H1 (cell line): ENCODE data around the gene TRIM44. TPM values are rescaled to one million over a fixed set of nuclear protein-coding genes. Genes with fewer than 3 reads are reported as not detected.

Experiments
- ATF2 ChIP-seq: IDR thresholded peaks from 2 replicates; pipeline ENCODE4 v1.6.1; 2012; ENCODE audit warnings: low read length, inconsistent platforms
- MAFK ChIP-seq: IDR thresholded peaks from 2 replicates; pipeline ENCODE4 v1.6.1; 2012; ENCODE audit warnings: low read depth, mild to moderate bottlenecking, improper control_type of control experiment, low read length
- TEAD4 ChIP-seq: IDR thresholded peaks from 2 replicates; pipeline ENCODE4 v1.6.1; 2012; ENCODE audit warnings: low read depth, low read length, inconsistent platforms, mixed read lengths
- polyA plus RNA-seq, 7 experiments: library from polyadenylated mRNA; depleted of rRNA in 3 of 7; stranded (reverse) in 5 of 7; unstranded in 2 of 7; fragments of >200 nt in 5 of 7; fragments of 200-250 nt in 2 of 7; gene quantifications; 1 replicate in 5 of 7; 2 replicates in 1 of 7; 4 replicates in 1 of 7; pipeline versions ENCODE4 v1.2.1 to v1.2.3, GENCODE V29; 2011 to 2013; ENCODE audit warnings: missing spikeins in 2 of 7, mixed read lengths in 2 of 7
- total RNA-seq: library from RNA; stranded (reverse); fragmentation: NEBNext Ultra II Directional; extraction: Animal tissue kit (Norgen Biotek cat#: 25700); gene quantifications from 2 replicates; pipeline ENCODE4 v1.2.1, GENCODE V29; 2021

Gene TRIM44
- total and polyA plus RNA-seq, 2 of the 8 experiments (the other 6 are each of a cell fraction or from before 2014, with no cell fraction given) = 13.9 to 34.4 TPM

GRCh38 chr11:35730254-35730653, 67.7 kb downstream of the TRIM44 start (continued):
- no peak for TF ChIP-seq ATF2
- TF ChIP-seq TEAD4 = no peak
- no peak for TF ChIP-seq MAFK
- TF ChIP-seq, all 59 proteins: peak for 0
